Body of pancreas (tissue), 4 donors: ENCODE results near the gene C2CD5.

ENCODE experiments used
- CTCF ChIP-seq, 7 experiments: fragments of 450-650 bp in 4 of 7; fragments of 200-600 bp in 3 of 7; sonication (generic) in 3 of 7; IDR thresholded peaks; one replicate each; pipeline ENCODE4 v1.5.1; 2016 to 2019; ENCODE audit warnings: antibody characterized with exemption in 7 of 7
- POLR2A ChIP-seq, 3 donors: fragments of 450-650 bp; IDR thresholded peaks; one replicate each; pipeline ENCODE4 v1.6.1; 2016; ENCODE audit warnings: antibody characterized with exemption in 3 of 3, mild to moderate bottlenecking in 2 of 3

GRCh38 chr12:22457085-22457484 is 87.3 kb downstream of the C2CD5 start:
- TF ChIP-seq CTCF (IDR thresholded peaks at IDR 0.05) (no peak), POLR2A (IDR thresholded peaks at IDR 0.05) (no peak)
